ENCODE measurements around the gene NEDD4.
"Not testable (repeated sequence)": the region's sequence is repeated elsewhere in the genome, so short reads cannot be mapped to it uniquely, and the experiment has no call there.

Gene NEDD4

DNA sequence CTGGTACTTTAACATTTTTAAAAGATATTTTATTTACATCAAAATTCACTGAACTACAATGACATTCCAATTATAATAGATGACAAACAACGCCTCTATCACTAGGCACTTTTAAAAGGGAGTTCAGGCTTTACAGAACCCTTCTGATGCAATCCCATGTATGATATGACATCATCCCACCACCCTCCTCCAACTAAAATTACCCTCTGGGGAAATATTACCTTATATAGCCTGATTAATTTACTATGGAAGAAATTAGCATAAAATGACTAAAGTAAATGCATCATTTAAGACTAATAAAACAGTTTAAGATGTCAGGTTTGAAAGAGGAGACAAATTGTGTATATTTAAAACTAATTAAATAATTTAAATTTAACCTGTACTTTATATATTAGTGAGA lies 10.4 kb upstream of the NEDD4 start:
- DNase-seq = not testable (repeated sequence)

- not testable (repeated sequence) for DNase-seq
These were observed 9.9 kb upstream of the NEDD4 start for GRCh38 chr15:56003277-56003676.

- DNase-seq = no peak
These were observed 8.2 kb upstream of the NEDD4 start for GRCh38 chr15:56001471-56002078.

- DNase-seq = no peak
These were observed 6.2 kb upstream of the NEDD4 start for GRCh38 chr15:55999658-56000057.

DNA sequence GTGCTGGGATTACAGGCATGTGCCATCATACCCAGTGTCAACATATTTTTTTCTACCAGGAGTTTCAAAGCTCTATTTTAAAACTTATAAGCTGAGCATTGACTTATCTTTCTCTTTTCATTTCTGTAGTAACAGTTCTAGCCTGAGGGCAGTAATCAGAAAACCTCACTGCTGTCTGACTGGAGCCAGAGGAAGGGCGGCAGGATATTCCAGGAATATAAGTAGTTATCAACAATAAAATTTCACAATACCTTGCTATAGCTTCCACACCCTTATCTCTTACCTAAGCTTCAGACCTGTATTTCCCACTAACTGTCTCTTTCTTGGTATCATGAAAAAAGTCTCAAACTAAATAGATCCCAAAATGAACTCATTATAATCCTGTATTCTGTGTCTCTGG lies 5.1 kb upstream of the NEDD4 start:
- no peak for DNase-seq

GRCh38 chr15:55993804-55994560 lies 570 bp upstream of the NEDD4 start:
- DNase-seq = no peak

- DNase-seq = no peak
These were observed 672 bp downstream of the NEDD4 start for GRCh38 chr15:55992769-55993110.

- no peak for DNase-seq
These were observed 1.3 kb downstream of the NEDD4 start for GRCh38 chr15:55991802-55992768.

- DNase-seq = no peak
These were observed 2.4 kb downstream of the NEDD4 start for GRCh38 chr15:55990998-55991397.

DNA sequence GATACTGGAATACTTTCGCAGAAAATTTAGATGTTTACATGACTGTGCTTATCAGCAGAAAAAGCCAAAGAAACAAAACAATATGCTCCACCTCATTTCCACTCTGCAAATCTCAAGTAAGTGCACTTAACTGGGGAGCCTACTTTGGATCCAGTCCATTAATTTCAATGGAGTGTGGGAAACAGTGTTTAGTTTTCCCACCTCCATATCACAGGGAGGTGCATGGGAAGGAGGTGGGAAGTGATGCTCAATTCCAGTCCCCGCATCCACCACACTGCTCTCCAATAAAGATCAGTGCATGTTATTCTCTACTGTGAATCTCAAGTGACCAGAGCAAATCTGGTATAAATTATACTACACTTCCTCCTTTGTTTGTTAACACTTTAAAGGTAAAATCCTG lies 2.9 kb downstream of the NEDD4 start:
- no peak for DNase-seq

DNA sequence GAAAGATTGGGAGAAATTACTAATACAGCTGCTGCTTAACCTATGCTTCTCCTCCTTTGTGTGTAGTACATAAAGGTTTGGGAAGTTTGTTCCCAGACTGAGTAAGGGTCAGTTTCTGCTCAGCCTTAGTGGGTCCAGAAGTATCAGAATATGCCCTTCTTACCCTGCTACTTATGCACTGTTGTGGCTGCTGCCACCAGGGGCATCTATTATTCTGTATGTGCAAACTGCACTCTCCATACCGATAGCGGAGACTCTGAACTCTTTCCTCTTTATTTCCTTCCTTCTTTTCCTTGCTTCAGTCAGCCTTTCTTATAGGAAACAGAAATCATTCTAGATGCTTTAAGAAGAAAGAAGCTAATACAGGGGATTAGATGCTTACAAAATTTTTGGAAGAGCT lies 4.0 kb downstream of the NEDD4 start:
- no peak for DNase-seq

DNA sequence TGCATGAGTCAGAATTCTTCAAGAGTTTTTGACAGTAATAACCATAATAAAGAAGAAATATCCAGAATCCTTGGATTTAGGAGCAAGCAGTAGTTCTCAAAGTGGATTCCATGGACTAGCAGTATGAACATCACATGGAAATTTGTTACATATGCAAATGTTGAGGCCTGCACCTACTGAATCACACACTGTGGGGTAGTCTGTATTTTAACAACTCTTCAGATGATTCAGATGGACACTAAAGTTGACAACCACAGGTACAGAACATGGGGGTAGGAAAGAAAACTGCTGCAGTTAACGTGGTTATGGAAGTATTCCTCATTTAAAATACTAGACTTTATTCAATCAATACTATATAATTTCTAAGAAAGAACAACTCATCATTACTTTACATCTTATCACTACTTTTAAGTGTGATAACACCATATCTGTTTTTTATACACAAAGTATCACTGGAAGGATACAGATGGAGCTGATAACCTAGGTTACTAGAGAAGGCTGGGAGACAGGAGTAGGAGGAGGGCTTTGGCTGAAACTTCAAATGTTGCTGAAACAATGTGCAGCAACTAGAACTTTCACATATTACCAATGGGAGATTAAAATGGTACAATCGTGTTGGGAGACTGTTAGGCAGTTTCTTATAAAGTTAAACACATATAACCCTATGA lies 11.7 kb downstream of the NEDD4 start:
- DNase-seq = no peak

DNA sequence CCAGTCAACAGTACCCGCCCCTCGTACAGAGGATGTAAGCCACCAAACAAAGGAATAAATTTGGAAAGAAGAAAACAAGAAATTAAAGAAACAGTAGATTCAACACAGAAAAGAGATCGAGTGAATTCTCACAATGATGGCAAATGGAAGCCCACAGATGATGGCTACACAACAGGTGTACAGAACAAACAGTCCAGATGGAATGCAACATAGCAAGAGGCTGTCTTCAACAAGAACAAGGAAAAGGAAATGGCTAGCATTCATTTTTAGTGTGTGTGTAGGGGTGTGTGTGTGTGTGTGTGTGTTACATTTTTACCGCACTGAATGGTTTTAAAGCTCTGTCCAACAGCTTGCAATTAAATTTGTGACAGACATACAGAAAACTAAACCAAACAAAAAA lies 12.9 kb downstream of the NEDD4 start:
- no peak for DNase-seq

DNA sequence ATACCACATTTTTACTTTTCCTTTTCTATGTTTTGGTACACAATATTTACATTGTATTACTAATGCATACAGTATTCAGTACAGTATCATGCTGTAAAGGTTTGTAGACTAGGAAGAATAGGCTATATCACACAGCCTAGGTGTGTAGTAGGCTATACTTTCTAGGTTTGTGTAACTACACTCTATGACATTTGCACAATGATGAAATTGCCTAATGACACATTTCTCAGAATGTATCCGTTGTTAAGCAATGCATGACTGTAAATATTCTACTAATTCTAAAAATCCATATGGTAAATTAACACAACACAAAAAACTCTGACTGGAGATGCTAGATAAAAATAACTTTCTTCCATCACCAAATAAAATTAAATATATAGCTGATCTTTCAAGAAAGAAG lies 16.2 kb downstream of the NEDD4 start:
- DNase-seq = no peak

DNA sequence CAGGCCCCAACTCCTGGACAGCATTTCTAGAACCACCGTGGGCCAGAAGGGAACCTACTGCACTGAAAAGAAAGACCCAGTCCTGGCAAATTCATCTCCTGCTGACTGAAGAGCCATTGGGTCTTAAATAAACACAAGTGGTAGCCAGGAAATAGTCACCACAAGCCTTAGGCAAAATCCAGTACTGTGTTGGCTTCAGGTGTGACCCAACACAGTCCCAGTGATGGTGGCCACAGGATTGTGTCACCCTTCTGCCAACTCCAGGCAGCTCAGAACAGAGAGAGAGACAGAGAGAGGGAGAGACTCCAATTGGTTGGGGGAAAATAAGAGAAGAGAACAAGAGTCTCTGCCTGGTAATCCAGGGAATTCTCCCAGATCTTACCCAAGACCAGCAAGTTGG lies 23.1 kb downstream of the NEDD4 start:
- DNase-seq = no peak

DNA sequence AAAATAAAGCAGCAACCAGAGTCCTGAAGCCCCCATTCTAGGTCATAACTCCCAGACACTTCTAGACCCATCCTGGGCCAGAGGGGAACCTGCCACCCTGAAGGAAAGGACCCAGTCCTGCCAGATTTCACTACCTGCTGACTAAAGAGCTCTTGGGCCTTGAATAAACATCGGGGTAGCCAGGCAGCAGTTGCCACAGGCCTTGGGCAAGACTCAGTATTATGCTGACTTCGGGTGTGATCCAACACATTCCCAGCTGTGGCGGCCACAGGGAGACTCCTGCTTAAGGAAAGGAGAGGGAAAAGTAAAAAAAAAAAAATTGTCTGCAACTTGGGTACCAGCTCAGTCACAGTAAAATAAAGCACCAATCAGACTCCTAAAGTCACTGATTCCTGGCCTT lies 23.8 kb downstream of the NEDD4 start:
- DNase-seq = no peak

- no peak for DNase-seq
These were observed 24.5 kb downstream of the NEDD4 start for GRCh38 chr15:55968923-55969322.

DNA sequence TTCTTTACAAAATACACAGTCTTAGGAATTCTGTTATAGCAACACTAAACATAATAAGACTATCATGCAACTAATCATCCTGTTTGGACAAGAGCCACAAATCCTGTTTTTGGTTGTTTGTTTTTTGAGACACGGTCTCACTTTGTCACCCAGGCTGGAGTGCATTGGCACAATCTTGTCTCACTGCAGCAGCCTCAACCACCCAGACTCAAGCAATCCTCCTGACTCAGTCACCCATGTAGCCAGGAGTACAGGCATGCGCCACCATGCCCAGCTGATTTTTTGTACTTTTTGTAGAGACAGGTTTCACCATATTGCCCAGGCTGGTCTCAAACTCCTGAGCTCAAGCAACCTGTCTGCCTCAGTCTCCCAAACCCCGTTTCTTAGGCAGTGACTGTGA lies 28.3 kb downstream of the NEDD4 start:
- DNase-seq = no peak

DNA sequence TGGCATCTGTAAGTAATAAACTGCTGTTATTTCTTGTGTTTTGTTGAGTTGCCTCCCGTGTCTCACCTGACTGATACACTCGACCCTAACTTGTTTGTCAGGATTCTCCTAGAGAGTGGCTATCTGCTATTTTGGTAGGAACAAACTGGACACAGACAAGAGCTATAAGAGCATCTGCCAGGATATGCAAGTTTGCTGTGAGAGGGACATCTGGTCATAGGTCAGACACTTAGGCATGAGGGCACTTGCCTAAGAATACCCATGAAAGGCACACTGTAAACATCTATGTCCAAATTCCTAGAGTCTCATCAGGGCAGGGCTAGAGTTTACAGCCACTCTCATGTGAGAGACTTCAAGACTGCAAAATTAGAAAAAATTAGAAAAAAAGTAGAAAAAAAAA lies 32.5 kb downstream of the NEDD4 start:
- DNase-seq = no peak

- DNase-seq = no peak
These were observed 33.5 kb downstream of the NEDD4 start for GRCh38 chr15:55959744-55960447.

DNA sequence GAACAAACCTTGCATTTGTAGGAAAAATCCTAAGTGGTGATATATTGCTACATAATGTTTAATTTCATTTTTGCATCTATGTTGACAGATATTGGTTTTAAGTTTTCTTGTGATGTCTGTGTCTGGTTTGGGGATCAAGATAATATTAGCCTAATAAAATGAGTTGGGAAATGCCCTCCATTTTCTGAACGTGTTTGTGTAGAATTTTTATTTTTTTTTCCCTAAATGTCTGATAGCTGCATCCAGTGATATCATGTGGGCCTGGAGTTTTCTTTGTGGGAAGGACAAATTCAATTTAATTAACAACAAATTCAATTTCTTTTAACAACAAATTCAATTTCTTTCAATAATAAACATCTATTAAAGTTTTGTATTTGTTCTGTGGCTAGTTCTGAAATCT lies 35.1 kb downstream of the NEDD4 start:
- DNase-seq = no peak

- no peak for DNase-seq
These were observed 38.4 kb downstream of the NEDD4 start for GRCh38 chr15:55954862-55955605.

Data from CD4-positive, alpha-beta T cell treated with Interferon gamma for 1 hour (primary cell).